Measurements from ENCODE around the gene SLC13A3. TPM values are rescaled to one million over a fixed set of nuclear protein-coding genes. Genes with fewer than 3 reads are reported as not detected.

SLC13A3 gene
- total and polyA plus RNA-seq, 9 donors, result 0.36 to 7.1 (median 4.6) TPM

- no peak for DNase-seq
- WGBS, 3 donors, result 73 to 74% (median 74%) methylated on average over 12 of the region's 12 CpGs
- Histone ChIP-seq H3K27ac (no peak overlapping the region), H3K27me3 (no peaks in the 10 kb centered on the region), H3K36me3 (no peaks in the 10 kb centered on the region), H3K4me1 (ENCODE audit: insufficient read depth) (no peaks in the 10 kb centered on the region), H3K4me3 (no peak overlapping the region), H3K9me3 (no peaks in the 10 kb centered on the region)
- TF ChIP-seq CTCF (IDR thresholded peaks at IDR 0.05) (no peak), POLR2A (IDR thresholded peaks at IDR 0.05) (no peak), EP300 (IDR thresholded peaks at IDR 0.05) (no peak)
- intact Hi-C loops (cut with DNase I), result no loop called here
Observed at GRCh38 chr20:46551522-46552381, 99.5 kb downstream of the SLC13A3 start.

DNA sequence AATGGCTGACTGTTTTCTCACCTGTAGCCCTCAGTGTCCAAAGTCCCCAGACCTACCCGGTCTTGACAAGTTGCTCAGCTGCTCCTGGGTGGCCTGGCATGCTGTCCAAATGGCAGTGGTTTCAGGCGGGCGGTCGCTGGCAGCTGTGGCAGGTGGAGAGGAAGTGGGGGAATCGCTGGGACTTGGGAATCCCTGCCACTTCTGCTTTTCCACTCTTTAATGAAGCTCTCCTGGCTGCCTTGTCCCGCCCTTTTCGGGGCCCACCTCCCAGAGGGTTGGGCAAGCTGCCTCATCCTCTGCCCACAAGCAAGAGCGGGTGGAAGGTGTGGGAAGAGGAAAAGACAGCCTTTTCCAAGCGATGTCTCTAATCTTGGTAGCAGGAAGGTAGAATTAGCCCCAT lies 100.8 kb downstream of the SLC13A3 start, which contains the start of gene OCSTAMP:
Gene OCSTAMP (minus strand): TSS at position 194 of the 400 bp plus-strand sequence. CDS start 94 bp downstream, at position 100.
- WGBS, 3 donors, result 66 to 74% (median 69%) methylated on average over 9 of the region's 9 CpGs

DNA sequence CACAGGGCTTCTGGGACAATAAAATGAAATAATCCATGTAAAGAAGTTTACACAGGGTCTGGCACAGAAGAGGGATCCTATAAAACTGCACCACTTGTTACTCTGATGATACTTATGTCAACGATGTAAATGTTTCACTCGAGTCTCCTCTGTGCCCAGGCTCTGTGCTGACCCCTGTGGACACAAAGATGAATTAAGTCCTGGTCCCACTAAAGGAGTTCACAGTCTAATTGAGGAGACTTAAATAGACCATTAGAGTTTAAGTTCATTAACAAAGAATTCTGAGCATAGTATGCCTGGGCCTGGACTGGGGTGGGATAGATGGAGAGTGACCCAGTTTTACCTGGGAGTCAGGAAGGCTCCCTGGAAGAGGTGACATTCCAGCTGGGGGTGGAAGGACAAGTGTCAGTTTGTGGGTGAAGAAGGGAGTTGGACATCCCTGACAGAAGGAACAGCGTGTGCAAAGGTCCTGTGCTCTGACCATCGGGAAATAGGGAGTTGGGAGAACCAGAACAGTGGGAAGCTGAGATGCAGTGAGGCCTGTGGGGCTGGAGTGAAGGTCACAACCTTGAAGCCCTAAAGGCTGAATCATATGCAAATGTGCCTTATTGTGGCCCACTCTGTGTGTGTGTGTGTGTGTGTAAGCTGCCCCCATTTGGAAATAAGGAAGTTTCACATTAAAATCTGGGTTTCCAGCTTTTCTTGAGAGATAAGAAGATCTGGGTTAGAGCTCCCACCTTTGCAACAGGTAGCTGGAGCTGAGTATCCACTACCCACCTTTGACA lies 101.9 kb downstream of the SLC13A3 start:
- Histone ChIP-seq H3K27me3 (no peaks in the 10 kb centered on the region), H3K9me3 (no peaks in the 10 kb centered on the region), H3K4me1 (ENCODE audit: insufficient read depth) (no peaks in the 10 kb centered on the region), H3K27ac (no peak overlapping the region), H3K36me3 (no peaks in the 10 kb centered on the region), H3K4me3 (no peak overlapping the region)
- 87 to 90% (median 90%) methylated on average over 4 of the region's 4 CpGs for WGBS, 3 donors
- no peak for DNase-seq
- intact Hi-C loops (cut with DNase I), result no loop called here
- TF ChIP-seq EP300 (IDR thresholded peaks at IDR 0.05) (no peak), CTCF (IDR thresholded peaks at IDR 0.05) (no peak), POLR2A (IDR thresholded peaks at IDR 0.05) (no peak)

More for the DNA sequence above, 100.8 kb downstream of the SLC13A3 start, which contains the start of gene OCSTAMP:
- intact Hi-C loops (cut with DNase I), result no loop called here
- H3K27me3 ChIP-seq, result no peaks in the 10 kb centered on the region
- TF ChIP-seq CTCF (IDR thresholded peaks at IDR 0.05), result no peak
- no peak for TF ChIP-seq EP300 (IDR thresholded peaks at IDR 0.05)
- no peaks in the 10 kb centered on the region for H3K9me3 ChIP-seq
- H3K36me3 ChIP-seq, result no peaks in the 10 kb centered on the region
- H3K27ac ChIP-seq, result no peak within 1 kb of the TSS
- H3K4me1 ChIP-seq (ENCODE audit: insufficient read depth), result no peaks in the 10 kb centered on the region
- no peak within 1 kb of the TSS for H3K4me3 ChIP-seq
- no peak for DNase-seq

DNA sequence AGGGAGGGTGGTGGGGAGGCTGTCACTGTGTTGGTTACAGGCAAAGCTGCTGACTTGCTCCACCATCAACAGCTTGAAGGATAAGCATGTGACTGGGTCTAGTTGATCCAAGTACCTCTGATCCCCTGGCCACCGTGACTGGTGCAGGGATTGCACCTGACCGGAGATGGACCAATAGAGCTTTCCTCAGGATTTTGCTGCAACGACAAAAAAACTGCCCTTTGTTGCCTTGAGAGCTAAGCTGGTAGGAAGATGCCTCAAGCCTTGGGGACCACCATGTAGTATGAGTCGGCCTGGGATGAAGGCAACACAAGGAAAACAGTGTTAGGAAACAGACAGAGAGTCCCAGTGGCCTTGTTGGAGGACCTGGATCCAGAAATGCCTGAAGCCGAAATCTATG lies 102.6 kb downstream of the SLC13A3 start:
- intact Hi-C loops (cut with DNase I), result no loop called here
- Histone ChIP-seq H3K4me3 (no peak overlapping the region), H3K27me3 (no peaks in the 10 kb centered on the region), H3K27ac (no peak overlapping the region), H3K4me1 (ENCODE audit: insufficient read depth) (no peaks in the 10 kb centered on the region), H3K9me3 (no peaks in the 10 kb centered on the region), H3K36me3 (no peaks in the 10 kb centered on the region)
- no peak for DNase-seq
- TF ChIP-seq POLR2A (IDR thresholded peaks at IDR 0.05) (no peak), CTCF (IDR thresholded peaks at IDR 0.05) (no peak)
- 79 to 90% (median 86%) methylated on average over 5 of the region's 5 CpGs for WGBS, 3 donors

All from ovary (tissue), 9 donors.